Measurements from ENCODE around the gene TM7SF2.

DNA sequence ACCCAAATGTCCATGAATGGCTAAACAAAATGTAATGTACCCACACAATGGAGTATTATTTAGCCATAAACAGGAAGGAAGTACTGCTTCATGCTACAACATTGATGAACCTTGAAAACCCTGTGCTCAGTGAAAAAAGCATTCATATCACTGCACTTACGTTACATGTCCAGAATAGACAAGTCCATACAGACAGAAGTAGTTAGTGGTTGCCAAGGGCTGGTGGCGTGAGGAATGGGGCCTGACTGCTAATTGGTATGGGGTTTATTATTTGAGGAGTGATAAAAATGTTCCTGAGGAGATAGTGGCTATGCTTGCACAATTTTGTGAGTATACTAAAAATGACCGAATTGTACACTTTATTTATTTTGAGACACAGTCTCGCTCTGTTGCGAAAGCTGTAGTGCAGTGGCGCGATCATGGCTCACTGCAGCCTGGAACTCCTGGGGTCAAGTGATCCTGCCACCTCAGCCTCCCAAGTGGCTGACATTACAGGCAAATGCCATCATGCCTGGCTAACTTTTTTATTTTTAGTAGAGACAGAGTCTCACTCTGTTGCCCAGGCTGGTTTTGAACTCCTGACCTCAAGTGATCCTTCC, 30.3 kb downstream of the TM7SF2 start:
- TF ChIP-seq, protein P1, sequence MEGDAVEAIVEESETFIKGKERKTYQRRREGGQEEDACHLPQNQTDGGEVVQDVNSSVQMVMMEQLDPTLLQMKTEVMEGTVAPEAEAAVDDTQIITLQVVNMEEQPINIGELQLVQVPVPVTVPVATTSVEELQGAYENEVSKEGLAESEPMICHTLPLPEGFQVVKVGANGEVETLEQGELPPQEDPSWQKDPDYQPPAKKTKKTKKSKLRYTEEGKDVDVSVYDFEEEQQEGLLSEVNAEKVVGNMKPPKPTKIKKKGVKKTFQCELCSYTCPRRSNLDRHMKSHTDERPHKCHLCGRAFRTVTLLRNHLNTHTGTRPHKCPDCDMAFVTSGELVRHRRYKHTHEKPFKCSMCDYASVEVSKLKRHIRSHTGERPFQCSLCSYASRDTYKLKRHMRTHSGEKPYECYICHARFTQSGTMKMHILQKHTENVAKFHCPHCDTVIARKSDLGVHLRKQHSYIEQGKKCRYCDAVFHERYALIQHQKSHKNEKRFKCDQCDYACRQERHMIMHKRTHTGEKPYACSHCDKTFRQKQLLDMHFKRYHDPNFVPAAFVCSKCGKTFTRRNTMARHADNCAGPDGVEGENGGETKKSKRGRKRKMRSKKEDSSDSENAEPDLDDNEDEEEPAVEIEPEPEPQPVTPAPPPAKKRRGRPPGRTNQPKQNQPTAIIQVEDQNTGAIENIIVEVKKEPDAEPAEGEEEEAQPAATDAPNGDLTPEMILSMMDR (IDR thresholded peaks at IDR 0.05): no peak
- TF ChIP-seq POLR2A (IDR thresholded peaks at IDR 0.05) (no peak), POLR2AphosphoS5 (IDR thresholded peaks at IDR 0.05) (no peak), EP300 (IDR thresholded peaks at IDR 0.05) (no peak)

Measured in sigmoid colon (tissue), 4 donors.